Natural killer cell (primary cell): ENCODE results near the gene PDE4B. TPM values are rescaled to one million over a fixed set of nuclear protein-coding genes. Genes with fewer than 3 reads are reported as not detected.

ENCODE experiments used
- ATAC-seq, 3 donors: fragments of 150-1000 bp in 2 of 3; fragments of 200-7000 bp in 1 of 3; cut with Tn5 transposase; 1 replicate in 1 of 3; 2 replicates in 2 of 3; pipeline ENCODE4 v1.10.0; 2021; ENCODE audit warnings: mild to moderate bottlenecking in 2 of 3, moderate library complexity in 2 of 3
- DNase-seq, 2 donors: peaks; one replicate each; pipeline versions ENCODE4 v3.0.0 to v3.0.0-alpha.2; 2013 to 2021; ENCODE audit warnings: mixed read lengths in 1 of 2
- H3K27ac ChIP-seq: one replicate; pipeline ENCODE4 v1.5.1; 2013; ENCODE audit warnings: mild to moderate bottlenecking, low read length
- H3K27me3 ChIP-seq: one replicate; pipeline ENCODE4 v1.6.1; 2013; ENCODE audit warnings: low read length; ENCODE audit not compliant: control insufficient read depth, insufficient read depth
- H3K36me3 ChIP-seq: one replicate; pipeline ENCODE4 v1.6.1; 2013; ENCODE audit warnings: low read length; ENCODE audit not compliant: control insufficient read depth, insufficient read depth
- H3K4me1 ChIP-seq: one replicate; pipeline ENCODE4 v1.6.1; 2013; ENCODE audit warnings: low read length; ENCODE audit not compliant: control insufficient read depth, insufficient read depth
- H3K4me3 ChIP-seq: one replicate; pipeline ENCODE4 v1.5.1; 2013; ENCODE audit warnings: low read length
- H3K9me3 ChIP-seq: one replicate; pipeline ENCODE4 v1.6.1; 2013; ENCODE audit warnings: low read length; ENCODE audit not compliant: control insufficient read depth, insufficient read depth
- H3K27ac Mint-ChIP-seq, 2 donors: one replicate each; pipeline ENCODE4 v1.8.0; 2022; ENCODE audit warnings: mild to moderate bottlenecking in 2 of 2, mixed read lengths in 2 of 2, moderate library complexity in 1 of 2
- H3K27me3 Mint-ChIP-seq, 2 donors: one replicate each; pipeline ENCODE4 v1.8.0; 2022; ENCODE audit warnings: low read depth in 2 of 2, mixed read lengths in 2 of 2
- H3K36me3 Mint-ChIP-seq: one replicate; pipeline ENCODE4 v1.8.0; 2022; ENCODE audit warnings: mixed read lengths
- H3K4me1 Mint-ChIP-seq, 2 donors: one replicate each; pipeline ENCODE4 v1.8.0; 2022; ENCODE audit warnings: mixed read lengths in 2 of 2
- H3K4me3 Mint-ChIP-seq: one replicate; pipeline ENCODE4 v1.8.0; 2022; ENCODE audit warnings: mild to moderate bottlenecking, moderate library complexity, mixed read lengths
- H3K9me3 Mint-ChIP-seq, 2 donors: one replicate each; pipeline ENCODE4 v1.8.0; 2022; ENCODE audit warnings: mixed read lengths in 2 of 2
- CTCF ChIP-seq: fragments of 200-600 bp; IDR thresholded peaks from one replicate; pipeline ENCODE4 v1.8.0; 2022; ENCODE audit warnings: antibody characterized with exemption
- WGBS: methylation state at CpG from one replicate; pipeline ENCODE4 v1.1.7; 2013; ENCODE audit warnings: missing lambda C conversion rate; ENCODE audit not compliant: insufficient coverage; 5-methylcytosine and 5-hydroxymethylcytosine counted together
- intact Hi-C: fragments of 100-400 bp; cut with micrococcal nuclease; formaldehyde crosslinking; loops from one replicate; pipeline ENCODE4 v1.14.2; 2022
- total RNA-seq, 4 donors: library from RNA; stranded (reverse); fragments of 120-200 nt in 1 of 4; gene quantifications; one replicate each; pipeline versions ENCODE4 v1.2.3 to v1.2.4, GENCODE V29; 2013 to 2022

PDE4B gene
- total RNA-seq, 3 donors from 2014 or later (not counting 1 experiment from before 2014, with no cell fraction given) = 18.0 to 42.4 (median 25.5) TPM

- WGBS = 84% methylated on average over 7 of the region's 8 CpGs
- no peak for DNase-seq
- no peak for TF ChIP-seq CTCF
These were observed 102.3 kb downstream of the PDE4B start for GRCh38 chr1:65894738-65895605.

DNA sequence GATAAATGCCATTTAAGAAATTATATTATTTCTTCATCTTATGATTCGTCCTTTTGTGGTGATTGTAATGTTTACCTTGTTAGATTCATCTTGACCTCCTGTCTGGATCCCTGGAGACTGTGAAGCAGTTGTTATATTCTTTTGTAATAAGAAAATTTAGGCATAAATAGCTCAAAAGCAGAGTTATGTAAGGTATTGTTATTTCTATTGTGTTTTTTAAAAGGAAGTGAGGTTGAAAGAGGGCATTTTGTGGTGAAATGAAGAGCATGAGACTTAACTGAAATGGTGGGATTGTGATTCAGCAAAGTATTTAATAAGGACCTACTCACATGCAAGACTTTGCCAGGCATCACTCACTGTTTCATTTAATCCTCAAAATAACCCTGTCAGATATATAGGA is 104.0 kb downstream of the PDE4B start:
- Histone ChIP-seq H3K9me3 (no peaks in the 10 kb centered on the region), H3K27ac (no peak overlapping the region), H3K4me1 (no peaks in the 10 kb centered on the region), H3K36me3 (no peaks in the 10 kb centered on the region), H3K27me3 (no peaks in the 10 kb centered on the region), H3K4me3 (no peak overlapping the region)
- Mint-ChIP-seq H3K27me3 (no peaks in the 10 kb centered on the region), H3K4me3 (no peak overlapping the region), H3K36me3 (no peaks in the 10 kb centered on the region), H3K9me3 (peaks cover 3 to 4% of the 10 kb centered on the region in 2 donors), H3K27ac (no peak overlapping the region), H3K4me1 (no peaks in the 10 kb centered on the region)
- DNase-seq (no peak), ATAC-seq (no peak)
- WGBS = 67% methylated on average over 1 of the region's 1 CpG
- intact Hi-C loops = no loop called here
- no peak for TF ChIP-seq CTCF

More at GRCh38 chr1:65894738-65895605, 102.3 kb downstream of the PDE4B start:
- Mint-ChIP-seq H3K36me3 (no peaks in the 10 kb centered on the region), H3K4me1 (no peaks in the 10 kb centered on the region), H3K27ac (no peak overlapping the region), H3K27me3 (no peaks in the 10 kb centered on the region), H3K9me3 (peaks cover 3 to 4% of the 10 kb centered on the region in 2 donors), H3K4me3 (no peak overlapping the region)
- Histone ChIP-seq H3K27me3 (no peaks in the 10 kb centered on the region), H3K9me3 (no peaks in the 10 kb centered on the region), H3K4me1 (no peaks in the 10 kb centered on the region), H3K27ac (no peak overlapping the region), H3K4me3 (no peak overlapping the region), H3K36me3 (no peaks in the 10 kb centered on the region)
- ATAC-seq = no peak
- intact Hi-C loops = no loop called here

GRCh38 chr1:65897485-65897884 is 104.8 kb downstream of the PDE4B start:
- no peak for DNase-seq
- no peak overlapping the region for H3K27ac Mint-ChIP-seq
- no peak overlapping the region for H3K4me3 Mint-ChIP-seq
- Histone ChIP-seq H3K4me1 (no peaks in the 10 kb centered on the region), H3K36me3 (no peaks in the 10 kb centered on the region), H3K27me3 (no peaks in the 10 kb centered on the region), H3K9me3 (no peaks in the 10 kb centered on the region), H3K27ac (no peak overlapping the region), H3K4me3 (no peak overlapping the region)
- peaks cover 3 to 4% of the 10 kb centered on the region in 2 donors for H3K9me3 Mint-ChIP-seq
- intact Hi-C loops = no loop called here
- no CpG with 5 or more reads among the region's 1 CpG for WGBS
- no peak for TF ChIP-seq CTCF
- H3K27me3 Mint-ChIP-seq = no peaks in the 10 kb centered on the region
- no peak for ATAC-seq
- no peaks in the 10 kb centered on the region for H3K36me3 Mint-ChIP-seq
- no peaks in the 10 kb centered on the region for H3K4me1 Mint-ChIP-seq
